Kidney epithelial cell (primary cell): ENCODE results near the gene ETV6. TPM values are rescaled to one million over a fixed set of nuclear protein-coding genes. Genes with fewer than 3 reads are reported as not detected.

Experiments
- DNase-seq: peaks from one replicate; pipeline ENCODE4 v3.0.0-alpha.2; 2010; ENCODE audit warnings: low read depth
- H3K27me3 ChIP-seq: 2 replicates; pipeline ENCODE4 v1.6.0; 2011; ENCODE audit warnings: low read length; ENCODE audit not compliant: control insufficient read depth, insufficient read depth
- H3K36me3 ChIP-seq: 2 replicates; pipeline ENCODE4 v1.5.1; 2011; ENCODE audit warnings: low read length; ENCODE audit not compliant: control insufficient read depth, insufficient read depth
- H3K4me3 ChIP-seq: 2 replicates; pipeline ENCODE4 v1.5.1; 2011; ENCODE audit warnings: low read depth, mild to moderate bottlenecking, control low read depth, low read length
- total RNA-seq: library from RNA; depleted of rRNA; stranded (reverse); fragments of >200 nt; gene quantifications from 2 replicates; pipeline ENCODE4 v1.2.3, GENCODE V29; 2015
- TF ChIP-seq, protein P1 (sequence below): IDR thresholded peaks from 2 replicates; pipeline ENCODE4 v1.5.1; 2011; ENCODE audit warnings: mild to moderate bottlenecking, moderate library complexity, low read length, control low read depth, inconsistent platforms; ENCODE audit not compliant: insufficient read depth, poor library complexity, severe bottlenecking

ETV6 gene
- total RNA-seq, 1 donor from 2014 or later, result 17.6 TPM

DNA sequence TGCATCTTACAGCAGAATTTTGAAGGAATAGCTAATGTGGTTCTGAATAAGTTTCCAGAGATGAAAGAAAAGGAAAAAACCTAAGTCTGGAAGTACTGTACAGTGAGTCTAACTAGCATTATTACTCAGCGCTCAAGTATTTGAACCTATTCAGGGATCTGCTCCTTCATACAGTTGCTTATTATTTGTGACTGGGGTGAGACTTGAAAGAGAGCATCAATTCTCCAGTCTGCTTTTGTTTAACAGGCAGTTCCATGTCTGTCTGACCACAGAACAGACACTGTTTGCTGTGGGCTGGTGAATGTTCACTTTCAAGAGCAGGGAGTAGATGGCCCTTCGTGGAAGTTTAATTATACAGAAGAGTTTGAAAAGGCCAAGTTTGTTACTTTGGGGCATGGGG lies 9.3 kb downstream of the ETV6 start:
- H3K27me3 ChIP-seq, result no peaks in the 10 kb centered on the region
- TF ChIP-seq, protein P1, sequence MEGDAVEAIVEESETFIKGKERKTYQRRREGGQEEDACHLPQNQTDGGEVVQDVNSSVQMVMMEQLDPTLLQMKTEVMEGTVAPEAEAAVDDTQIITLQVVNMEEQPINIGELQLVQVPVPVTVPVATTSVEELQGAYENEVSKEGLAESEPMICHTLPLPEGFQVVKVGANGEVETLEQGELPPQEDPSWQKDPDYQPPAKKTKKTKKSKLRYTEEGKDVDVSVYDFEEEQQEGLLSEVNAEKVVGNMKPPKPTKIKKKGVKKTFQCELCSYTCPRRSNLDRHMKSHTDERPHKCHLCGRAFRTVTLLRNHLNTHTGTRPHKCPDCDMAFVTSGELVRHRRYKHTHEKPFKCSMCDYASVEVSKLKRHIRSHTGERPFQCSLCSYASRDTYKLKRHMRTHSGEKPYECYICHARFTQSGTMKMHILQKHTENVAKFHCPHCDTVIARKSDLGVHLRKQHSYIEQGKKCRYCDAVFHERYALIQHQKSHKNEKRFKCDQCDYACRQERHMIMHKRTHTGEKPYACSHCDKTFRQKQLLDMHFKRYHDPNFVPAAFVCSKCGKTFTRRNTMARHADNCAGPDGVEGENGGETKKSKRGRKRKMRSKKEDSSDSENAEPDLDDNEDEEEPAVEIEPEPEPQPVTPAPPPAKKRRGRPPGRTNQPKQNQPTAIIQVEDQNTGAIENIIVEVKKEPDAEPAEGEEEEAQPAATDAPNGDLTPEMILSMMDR, result no peak
- no peak for DNase-seq

DNA sequence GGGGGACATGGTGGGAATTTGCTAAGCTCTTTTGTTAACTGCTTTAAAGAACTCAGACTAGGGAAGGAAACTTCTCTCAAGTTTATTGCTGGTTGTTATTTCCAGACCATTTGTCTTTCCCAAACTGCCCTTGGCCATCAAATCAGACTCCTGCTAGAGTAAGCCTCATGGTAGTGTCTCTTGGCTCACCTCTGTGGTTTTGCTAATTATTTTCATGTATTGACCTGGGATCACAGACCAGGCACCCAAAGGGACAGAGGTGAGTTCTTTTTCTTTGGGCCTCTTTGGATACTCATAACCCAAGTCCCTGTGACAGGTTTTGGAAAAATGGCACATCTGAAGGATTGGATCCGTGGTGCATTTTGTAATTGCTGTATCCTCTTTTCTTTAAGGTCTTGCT lies 11.2 kb downstream of the ETV6 start:
- Histone ChIP-seq H3K4me3 (no peak overlapping the region), H3K36me3 (peaks cover 1% of the 10 kb centered on the region), H3K27me3 (no peaks in the 10 kb centered on the region)
- TF ChIP-seq, protein P1, result no peak
- DNase-seq, result no peak

More for the DNA sequence above, 9.3 kb downstream of the ETV6 start:
- Histone ChIP-seq H3K4me3 (no peak overlapping the region), H3K36me3 (peaks cover 1% of the 10 kb centered on the region)

DNA sequence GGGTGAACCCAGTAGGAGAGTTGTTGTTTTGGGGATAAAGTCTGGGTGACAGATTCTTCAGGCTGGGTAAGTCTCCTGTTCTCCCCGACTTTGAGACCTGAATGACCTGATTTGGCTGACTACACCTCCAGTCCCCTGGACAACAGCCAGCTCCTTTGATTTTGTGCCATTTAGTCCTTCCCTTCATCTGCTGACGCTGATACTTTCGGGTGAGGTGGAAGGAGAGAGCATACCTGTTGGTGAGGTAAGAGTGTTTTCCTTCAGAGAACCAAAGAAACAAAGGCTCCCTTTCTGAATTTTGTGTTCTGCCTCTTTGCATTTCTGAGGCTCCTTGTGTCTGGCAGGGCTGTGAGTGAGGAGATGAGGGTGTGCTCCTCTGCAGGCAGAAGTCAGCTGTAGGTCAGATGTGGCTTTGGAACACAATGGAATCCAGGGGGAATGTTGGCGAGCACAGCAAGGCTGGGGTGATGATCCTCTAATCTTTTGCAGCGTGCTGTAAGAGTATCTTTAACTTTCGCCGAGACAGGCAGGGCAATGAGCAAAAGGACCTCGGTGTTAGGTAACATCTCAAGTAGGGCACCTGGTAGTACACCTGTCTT lies 12.1 kb downstream of the ETV6 start:
- H3K27me3 ChIP-seq, result no peaks in the 10 kb centered on the region
- H3K36me3 ChIP-seq, result peaks cover 1% of the 10 kb centered on the region
- TF ChIP-seq, protein P1, result no peak
- DNase-seq, result no peak
- no peak overlapping the region for H3K4me3 ChIP-seq

DNA sequence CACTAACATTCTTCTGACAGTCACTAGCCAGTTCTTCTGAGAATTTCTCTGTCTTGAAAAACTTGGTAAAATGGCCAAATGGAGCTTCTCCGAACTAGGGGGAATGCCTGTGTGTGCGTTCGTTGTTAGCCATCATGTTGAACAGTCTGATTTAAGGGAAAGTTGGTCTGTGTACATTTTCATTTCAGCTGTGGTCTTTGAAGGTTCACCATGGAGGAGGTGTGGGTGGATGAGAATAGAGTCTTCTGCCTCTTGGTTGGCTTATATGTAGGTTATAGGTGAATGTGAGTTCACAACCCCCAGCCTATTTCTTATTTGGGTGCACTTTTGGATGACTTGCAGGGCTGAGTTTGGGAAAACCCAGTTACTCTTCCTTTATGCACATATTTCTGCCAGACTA lies 12.9 kb downstream of the ETV6 start:
- TF ChIP-seq, protein P1, result no peak
- no peak overlapping the region for H3K4me3 ChIP-seq
- DNase-seq, result no peak
- H3K36me3 ChIP-seq, result peaks cover 1% of the 10 kb centered on the region
- no peaks in the 10 kb centered on the region for H3K27me3 ChIP-seq

DNA sequence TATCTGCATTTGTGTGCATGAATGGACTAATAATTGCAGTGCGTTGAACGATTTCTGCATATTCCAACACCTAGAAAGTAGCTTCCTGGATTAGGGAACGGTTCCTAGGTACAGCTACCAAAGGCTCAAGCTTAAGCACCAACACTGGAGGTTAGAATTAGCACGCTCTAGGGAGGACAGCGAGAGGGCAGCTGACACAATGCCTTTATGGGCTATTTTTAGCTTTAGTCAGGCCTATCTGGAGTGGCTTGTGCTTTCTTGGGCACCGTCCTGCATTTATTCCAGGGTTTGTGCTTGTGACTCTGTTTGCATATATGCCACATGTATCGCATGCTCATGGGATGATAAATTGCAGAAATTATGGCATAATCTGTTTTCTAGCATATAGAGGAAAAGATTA lies 13.7 kb downstream of the ETV6 start:
- Histone ChIP-seq H3K36me3 (peaks cover 1% of the 10 kb centered on the region), H3K4me3 (no peak overlapping the region), H3K27me3 (no peaks in the 10 kb centered on the region)
- TF ChIP-seq, protein P1, result no peak
- no peak for DNase-seq

DNA sequence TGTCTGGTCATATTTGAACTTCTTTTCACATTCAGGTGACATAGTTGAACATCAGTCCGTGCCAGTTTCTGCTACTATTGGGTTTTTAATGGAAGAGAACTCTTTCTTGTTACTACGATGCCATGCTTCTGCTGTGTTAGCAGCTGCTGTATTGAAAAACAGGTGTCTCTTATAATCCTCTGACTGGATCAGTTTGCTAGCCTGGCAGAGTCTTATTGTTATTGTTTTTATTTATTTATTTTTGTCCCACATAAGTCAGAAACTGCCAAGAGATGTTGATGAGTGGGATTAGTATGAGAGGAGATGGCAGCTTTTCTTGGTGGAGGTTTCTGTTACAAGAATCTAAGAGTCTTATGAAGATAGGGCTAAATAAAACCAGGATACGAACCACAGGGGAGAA lies 14.6 kb downstream of the ETV6 start:
- TF ChIP-seq, protein P1, result no peak
- H3K4me3 ChIP-seq, result no peak overlapping the region
- no peak for DNase-seq
- no peaks in the 10 kb centered on the region for H3K27me3 ChIP-seq
- peaks cover 1% of the 10 kb centered on the region for H3K36me3 ChIP-seq
